Upper lobe of left lung (tissue), 4 donors: ENCODE measurements around the gene RUFY1.

Source experiments
- CTCF ChIP-seq, 6 experiments: fragments of 450-650 bp in 4 of 6; fragments of 200-600 bp in 2 of 6; sonication (generic) in 2 of 6; IDR thresholded peaks; one replicate each; pipeline ENCODE4 v1.5.1; 2016 to 2019; ENCODE audit warnings: antibody characterized with exemption in 6 of 6
- EP300 ChIP-seq, 4 donors: sonication (generic); formaldehyde crosslinking; IDR thresholded peaks; one replicate each; pipeline ENCODE4 v1.5.1; 2017; ENCODE audit warnings: antibody characterized with exemption in 4 of 4, control low read depth in 2 of 4
- POLR2A ChIP-seq, 4 donors: fragments of 450-650 bp; IDR thresholded peaks; one replicate each; pipeline ENCODE4 v1.5.1; 2016 to 2017; ENCODE audit warnings: antibody characterized with exemption in 4 of 4, mild to moderate bottlenecking in 2 of 4
- POLR2AphosphoS5 ChIP-seq, 2 donors: sonication (generic); formaldehyde crosslinking; IDR thresholded peaks; one replicate each; pipeline ENCODE4 v1.5.1; 2017; ENCODE audit warnings: antibody characterized with exemption in 2 of 2

- TF ChIP-seq POLR2A (IDR thresholded peaks at IDR 0.05) (no peak), POLR2AphosphoS5 (IDR thresholded peaks at IDR 0.05) (no peak), CTCF (IDR thresholded peaks at IDR 0.05) (no peak), EP300 (IDR thresholded peaks at IDR 0.05) (no peak)
Observed at GRCh38 chr5:179617930-179618329, 67.6 kb downstream of the RUFY1 start.
